ENCODE results near the gene SLC12A6.
"Not testable (repeated sequence)": the region's sequence is repeated elsewhere in the genome, so short reads cannot be mapped to it uniquely, and the experiment has no call there.

Gene SLC12A6

GRCh38 chr15:34337557-34338306 is at the start of gene SLC12A6:
TSS of gene SLC12A6 (minus strand) at chr15:34337781. CDS start at chr15:34336680, 1,101 bp downstream.
- no peaks in the 10 kb centered on the region for H3K9me3 ChIP-seq
- TF ChIP-seq, protein P1, sequence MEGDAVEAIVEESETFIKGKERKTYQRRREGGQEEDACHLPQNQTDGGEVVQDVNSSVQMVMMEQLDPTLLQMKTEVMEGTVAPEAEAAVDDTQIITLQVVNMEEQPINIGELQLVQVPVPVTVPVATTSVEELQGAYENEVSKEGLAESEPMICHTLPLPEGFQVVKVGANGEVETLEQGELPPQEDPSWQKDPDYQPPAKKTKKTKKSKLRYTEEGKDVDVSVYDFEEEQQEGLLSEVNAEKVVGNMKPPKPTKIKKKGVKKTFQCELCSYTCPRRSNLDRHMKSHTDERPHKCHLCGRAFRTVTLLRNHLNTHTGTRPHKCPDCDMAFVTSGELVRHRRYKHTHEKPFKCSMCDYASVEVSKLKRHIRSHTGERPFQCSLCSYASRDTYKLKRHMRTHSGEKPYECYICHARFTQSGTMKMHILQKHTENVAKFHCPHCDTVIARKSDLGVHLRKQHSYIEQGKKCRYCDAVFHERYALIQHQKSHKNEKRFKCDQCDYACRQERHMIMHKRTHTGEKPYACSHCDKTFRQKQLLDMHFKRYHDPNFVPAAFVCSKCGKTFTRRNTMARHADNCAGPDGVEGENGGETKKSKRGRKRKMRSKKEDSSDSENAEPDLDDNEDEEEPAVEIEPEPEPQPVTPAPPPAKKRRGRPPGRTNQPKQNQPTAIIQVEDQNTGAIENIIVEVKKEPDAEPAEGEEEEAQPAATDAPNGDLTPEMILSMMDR (IDR thresholded peaks at IDR 0.05), result peak; percentile 66
- peaks cover 55 to 77% of the 10 kb centered on the region in 2 experiments for H3K4me1 ChIP-seq (ENCODE audit: control insufficient read depth in 1 of 2, insufficient read depth in 1 of 2, low read depth in 1 of 2, low read length in 1 of 2)

DNA sequence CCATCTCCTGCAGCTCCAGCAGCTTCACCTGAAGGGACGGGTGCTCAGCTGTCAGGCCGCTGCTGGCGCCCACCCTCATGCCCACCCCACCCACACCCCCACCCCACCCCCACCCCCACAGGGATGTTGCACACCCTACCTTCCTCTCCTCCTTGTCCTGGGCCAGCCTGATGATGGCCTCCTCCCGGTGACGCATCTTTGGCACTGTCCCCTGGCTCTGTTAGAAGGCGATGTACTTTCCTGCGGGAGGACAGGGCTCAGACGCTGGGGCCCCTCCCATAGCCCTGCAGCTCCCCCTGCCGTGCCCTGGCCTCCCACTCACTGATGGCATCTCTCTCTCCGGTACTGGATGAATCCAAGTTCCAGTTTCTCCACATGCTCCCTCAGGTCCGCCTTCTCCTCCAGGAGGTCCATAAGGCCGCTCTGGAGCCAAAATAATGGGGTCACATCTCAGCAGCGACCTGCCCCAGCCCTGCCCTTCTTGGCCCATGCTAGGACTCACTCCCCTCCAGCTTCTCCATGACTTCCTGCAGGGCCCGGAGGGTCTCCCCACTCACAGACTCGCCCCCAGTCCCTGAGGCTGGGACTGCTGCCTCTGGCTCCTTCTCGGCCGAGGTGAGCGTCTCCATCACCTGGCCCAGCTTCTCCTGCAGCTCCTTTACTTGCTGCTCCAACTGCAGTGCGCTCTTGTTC is 44.4 kb upstream of the SLC12A6 start:
- not testable (repeated sequence) for H3K4me3 ChIP-seq (ENCODE audit: low read depth in 1 of 2, low read length in 1 of 2); H3K27ac ChIP-seq

More at GRCh38 chr15:34337557-34338306, at the start of gene SLC12A6:
- peak within 1 kb of the TSS; percentile 99 for H3K27ac ChIP-seq
- peak within 1 kb of the TSS; percentile 83 to 97 for H3K4me3 ChIP-seq (ENCODE audit: low read depth in 1 of 2, low read length in 1 of 2)
- H3K27me3 ChIP-seq, result no peaks in the 10 kb centered on the region
- H3K36me3 ChIP-seq, result peaks cover 30% of the 10 kb centered on the region

DNA sequence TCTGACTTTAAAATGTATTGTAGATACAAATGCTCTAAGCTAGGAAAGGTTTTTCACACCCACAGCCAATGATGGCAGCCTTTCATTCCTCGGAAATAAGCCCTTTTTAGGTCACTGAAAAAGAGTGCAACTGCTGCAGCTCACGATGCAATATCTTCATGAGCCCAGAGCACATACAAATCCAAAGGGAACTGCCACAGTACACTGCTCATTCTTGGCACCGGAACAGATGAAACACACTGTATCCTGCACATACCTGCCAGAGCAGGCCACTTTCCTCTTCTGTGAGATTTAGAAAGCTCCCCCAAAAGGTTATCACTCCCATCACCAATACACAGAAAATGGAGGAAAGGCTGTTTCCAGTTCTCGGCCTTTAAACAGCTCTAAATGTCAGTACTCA is 42.9 kb upstream of the SLC12A6 start:
- H3K4me1 ChIP-seq (ENCODE audit: control insufficient read depth in 1 of 2, insufficient read depth in 1 of 2, low read depth in 1 of 2, low read length in 1 of 2); H3K27ac ChIP-seq; H3K36me3 ChIP-seq; H3K9me3 ChIP-seq; H3K4me3 ChIP-seq (ENCODE audit: low read depth in 1 of 2, low read length in 1 of 2); H3K27me3 ChIP-seq: not testable (repeated sequence)

More for the DNA sequence above, 44.4 kb upstream of the SLC12A6 start:
- H3K36me3 ChIP-seq; H3K9me3 ChIP-seq; H3K4me1 ChIP-seq (ENCODE audit: control insufficient read depth in 1 of 2, insufficient read depth in 1 of 2, low read depth in 1 of 2, low read length in 1 of 2); H3K27me3 ChIP-seq: not testable (repeated sequence)

DNA sequence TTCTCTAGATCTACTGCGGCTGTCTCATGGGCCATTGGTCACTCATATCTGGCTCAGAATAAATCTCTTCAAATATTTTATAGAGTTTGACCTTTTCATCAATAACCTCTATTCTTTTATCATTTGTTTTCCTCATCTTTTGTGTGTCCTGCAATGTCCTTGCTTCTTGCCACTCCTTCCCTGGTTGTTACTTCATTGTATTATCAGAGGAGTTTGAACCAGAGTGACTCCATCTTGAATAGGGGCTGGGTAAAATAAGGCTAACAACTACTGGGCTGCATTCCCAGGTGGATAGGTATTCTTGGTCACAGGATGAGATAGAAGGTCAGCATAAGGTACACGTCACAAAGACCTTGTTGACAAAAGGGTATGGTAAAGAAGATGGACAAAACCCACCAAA is 39.3 kb upstream of the SLC12A6 start:
- Histone ChIP-seq H3K27me3 (no peaks in the 10 kb centered on the region), H3K27ac (no peak overlapping the region), H3K36me3 (no peaks in the 10 kb centered on the region), H3K4me3 (ENCODE audit: low read depth in 1 of 2, low read length in 1 of 2) (no peak overlapping the region), H3K9me3 (no peaks in the 10 kb centered on the region), H3K4me1 (ENCODE audit: control insufficient read depth in 1 of 2, insufficient read depth in 1 of 2, low read depth in 1 of 2, low read length in 1 of 2) (no peaks in the 10 kb centered on the region)
- TF ChIP-seq, protein P1 (IDR thresholded peaks at IDR 0.05), result no peak

GRCh38 chr15:34375541-34375940 is 38.0 kb upstream of the SLC12A6 start:
- H3K4me1 ChIP-seq (ENCODE audit: control insufficient read depth in 1 of 2, insufficient read depth in 1 of 2, low read depth in 1 of 2, low read length in 1 of 2); H3K36me3 ChIP-seq; H3K9me3 ChIP-seq; H3K4me3 ChIP-seq (ENCODE audit: low read depth in 1 of 2, low read length in 1 of 2); H3K27ac ChIP-seq; H3K27me3 ChIP-seq: not testable (repeated sequence)

DNA sequence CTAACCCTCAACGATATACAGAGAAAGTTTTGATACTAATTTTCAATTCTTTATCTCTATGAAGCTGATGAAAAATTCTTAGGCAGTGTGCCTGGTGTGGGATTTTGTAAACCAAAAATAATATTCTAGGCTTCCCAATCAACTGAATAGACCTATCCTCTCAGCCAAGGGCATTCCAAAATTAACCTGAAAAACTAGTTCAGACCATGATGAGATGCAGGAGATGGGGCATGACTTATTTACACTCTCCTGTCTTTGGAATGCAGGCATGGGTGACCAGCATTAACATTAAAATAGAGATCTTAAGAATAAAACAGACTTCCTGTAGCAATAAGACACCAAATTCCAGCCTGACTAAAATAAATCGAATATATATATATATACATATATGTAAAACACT is 37.2 kb upstream of the SLC12A6 start:
- no peak overlapping the region for H3K4me3 ChIP-seq (ENCODE audit: low read depth in 1 of 2, low read length in 1 of 2)
- TF ChIP-seq, protein P1 (IDR thresholded peaks at IDR 0.05), result no peak
- no peaks in the 10 kb centered on the region for H3K27me3 ChIP-seq
- no peaks in the 10 kb centered on the region for H3K36me3 ChIP-seq
- H3K4me1 ChIP-seq (ENCODE audit: control insufficient read depth in 1 of 2, insufficient read depth in 1 of 2, low read depth in 1 of 2, low read length in 1 of 2), result no peaks in the 10 kb centered on the region
- H3K27ac ChIP-seq, result no peak overlapping the region
- no peaks in the 10 kb centered on the region for H3K9me3 ChIP-seq

- TF ChIP-seq, protein P1 (IDR thresholded peaks at IDR 0.05), result no peak
- Histone ChIP-seq H3K4me3 (ENCODE audit: low read depth in 1 of 2, low read length in 1 of 2) (no peak overlapping the region), H3K4me1 (ENCODE audit: control insufficient read depth in 1 of 2, insufficient read depth in 1 of 2, low read depth in 1 of 2, low read length in 1 of 2) (no peaks in the 10 kb centered on the region), H3K36me3 (no peaks in the 10 kb centered on the region), H3K9me3 (no peaks in the 10 kb centered on the region), H3K27me3 (no peaks in the 10 kb centered on the region), H3K27ac (no peak overlapping the region)
Measured at GRCh38 chr15:34373951-34374350, 36.4 kb upstream of the SLC12A6 start.
